Activated CD4-positive, alpha-beta T cell treated with anti-CD3 and anti-CD28 coated beads, Interleukin-2, amount 50 U/mL, for 4 hours (primary cell): Measurements from ENCODE around the gene CIBAR2.

ENCODE experiments used
- DNase-seq, 2 experiments: peaks; one replicate each; pipeline ENCODE4 v3.0.0-alpha.2; 2020

The CIBAR2 gene

GRCh38 chr16:85144026-85144915 is 32.0 kb upstream of the CIBAR2 start:
- DNase-seq, result no peak

- no peak for DNase-seq
Observed at GRCh38 chr16:85142771-85143211, 30.5 kb upstream of the CIBAR2 start.

- DNase-seq, result no peak
Observed at GRCh38 chr16:85142129-85142513, 29.8 kb upstream of the CIBAR2 start.

- DNase-seq, result no peak
Observed at GRCh38 chr16:85141491-85142128, 29.3 kb upstream of the CIBAR2 start.

- no peak for DNase-seq
Observed at GRCh38 chr16:85140455-85141012, 28.3 kb upstream of the CIBAR2 start.

GRCh38 chr16:85139881-85140339 is 27.6 kb upstream of the CIBAR2 start:
- no peak for DNase-seq

GRCh38 chr16:85138825-85139627 is 26.8 kb upstream of the CIBAR2 start:
- DNase-seq, result no peak

- no peak for DNase-seq
Observed at GRCh38 chr16:85138073-85138824, 26.0 kb upstream of the CIBAR2 start.

- DNase-seq, result no peak
Observed at GRCh38 chr16:85137323-85138072, 25.2 kb upstream of the CIBAR2 start.

GRCh38 chr16:85136702-85137322 is 24.5 kb upstream of the CIBAR2 start:
- no peak for DNase-seq

GRCh38 chr16:85136213-85136701 is 24.0 kb upstream of the CIBAR2 start:
- no peak for DNase-seq

- no peak for DNase-seq
Observed at GRCh38 chr16:85134789-85135142, 22.5 kb upstream of the CIBAR2 start.

GRCh38 chr16:85134076-85134788 is 22.0 kb upstream of the CIBAR2 start:
- DNase-seq, result no peak

GRCh38 chr16:85133290-85133599 is 21.0 kb upstream of the CIBAR2 start:
- no peak for DNase-seq

GRCh38 chr16:85132456-85133289 is 20.4 kb upstream of the CIBAR2 start:
- DNase-seq, result no peak

GRCh38 chr16:85130705-85131028 is 18.4 kb upstream of the CIBAR2 start:
- no peak for DNase-seq

GRCh38 chr16:85129876-85130704 is 17.8 kb upstream of the CIBAR2 start:
- no peak for DNase-seq

GRCh38 chr16:85128079-85128837 is 16.0 kb upstream of the CIBAR2 start:
- DNase-seq, result no peak
